Duodenal mucosa (tissue), 2 donors: Measurements from ENCODE around the gene AK9.

Experiments used
- H3K27ac ChIP-seq: one replicate; pipeline ENCODE4 v1.7.0; 2013; ENCODE audit warnings: low read depth, low read length
- H3K27me3 ChIP-seq, 2 donors: one replicate each; pipeline ENCODE4 v1.7.0; 2013; ENCODE audit warnings: low read length in 2 of 2, control low read depth in 1 of 2; ENCODE audit not compliant: insufficient read depth in 2 of 2, control insufficient read depth in 1 of 2
- H3K36me3 ChIP-seq, 2 donors: one replicate each; pipeline ENCODE4 v1.7.0; 2013; ENCODE audit warnings: low read length in 2 of 2, control low read depth in 1 of 2; ENCODE audit not compliant: insufficient read depth in 2 of 2, control insufficient read depth in 1 of 2
- H3K4me1 ChIP-seq, 2 donors: one replicate each; pipeline ENCODE4 v1.7.0; 2013; ENCODE audit warnings: low read length in 2 of 2, control low read depth in 1 of 2; ENCODE audit not compliant: insufficient read depth in 2 of 2, control insufficient read depth in 1 of 2
- H3K4me3 ChIP-seq, 2 donors: one replicate each; pipeline ENCODE4 v1.7.0; 2013; ENCODE audit warnings: low read length in 2 of 2, low read depth in 1 of 2
- H3K9ac ChIP-seq, 2 donors: one replicate each; pipeline ENCODE4 v1.7.0; 2013; ENCODE audit warnings: low read length in 2 of 2, low read depth in 1 of 2
- H3K9me3 ChIP-seq, 2 donors: one replicate each; pipeline ENCODE4 v1.7.0; 2013; ENCODE audit warnings: low read length in 2 of 2, control low read depth in 1 of 2; ENCODE audit not compliant: control insufficient read depth in 1 of 2

Gene AK9

GRCh38 chr6:109632405-109632804 is 58.6 kb downstream of the AK9 start:
- H3K4me3 ChIP-seq, result no peak overlapping the region
- H3K9ac ChIP-seq, result no peak overlapping the region
- no peaks in the 10 kb centered on the region for H3K36me3 ChIP-seq
- no peaks in the 10 kb centered on the region for H3K4me1 ChIP-seq
- no peak overlapping the region for H3K27ac ChIP-seq
- H3K27me3 ChIP-seq, result no peaks in the 10 kb centered on the region
- no peaks in the 10 kb centered on the region for H3K9me3 ChIP-seq

- no peaks in the 10 kb centered on the region for H3K27me3 ChIP-seq
- H3K4me1 ChIP-seq, result no peaks in the 10 kb centered on the region
- no peak overlapping the region for H3K27ac ChIP-seq
- no peak overlapping the region for H3K4me3 ChIP-seq
- no peak overlapping the region for H3K9ac ChIP-seq
- no peaks in the 10 kb centered on the region for H3K36me3 ChIP-seq
- no peaks in the 10 kb centered on the region for H3K9me3 ChIP-seq
Measured at GRCh38 chr6:109631403-109631802, 59.6 kb downstream of the AK9 start.

GRCh38 chr6:109628158-109629000 is 62.6 kb downstream of the AK9 start:
- Histone ChIP-seq H3K9ac (no peak overlapping the region), H3K27ac (no peak overlapping the region)

GRCh38 chr6:109626311-109626710 is 64.7 kb downstream of the AK9 start:
- H3K27ac ChIP-seq, result no peak overlapping the region
- H3K9me3 ChIP-seq, result no peaks in the 10 kb centered on the region
- H3K9ac ChIP-seq, result no peak overlapping the region
- H3K27me3 ChIP-seq, result no peaks in the 10 kb centered on the region
- H3K36me3 ChIP-seq, result no peaks in the 10 kb centered on the region
- no peaks in the 10 kb centered on the region for H3K4me1 ChIP-seq
- H3K4me3 ChIP-seq, result no peak overlapping the region

More at GRCh38 chr6:109628158-109629000, 62.6 kb downstream of the AK9 start:
- no peaks in the 10 kb centered on the region for H3K4me1 ChIP-seq
- H3K27me3 ChIP-seq, result no peaks in the 10 kb centered on the region
- H3K36me3 ChIP-seq, result no peaks in the 10 kb centered on the region
- H3K9me3 ChIP-seq, result no peaks in the 10 kb centered on the region
- H3K4me3 ChIP-seq, result no peak overlapping the region

- Histone ChIP-seq H3K36me3 (no peaks in the 10 kb centered on the region), H3K4me3 (no peak overlapping the region), H3K9me3 (no peaks in the 10 kb centered on the region), H3K4me1 (no peaks in the 10 kb centered on the region), H3K9ac (no peak overlapping the region), H3K27me3 (no peaks in the 10 kb centered on the region), H3K27ac (no peak overlapping the region)
Measured at GRCh38 chr6:109625199-109625598, 65.8 kb downstream of the AK9 start.

- Histone ChIP-seq H3K36me3 (no peaks in the 10 kb centered on the region), H3K9me3 (no peaks in the 10 kb centered on the region), H3K4me1 (no peaks in the 10 kb centered on the region), H3K27me3 (no peaks in the 10 kb centered on the region), H3K4me3 (no peak overlapping the region), H3K9ac (no peak overlapping the region), H3K27ac (no peak overlapping the region)
Measured at GRCh38 chr6:109623288-109623687, 67.7 kb downstream of the AK9 start.

- H3K4me1 ChIP-seq, result peaks cover 0 to 18% of the 10 kb centered on the region in 2 donors
- peaks cover 0 to 5% of the 10 kb centered on the region in 2 donors for H3K36me3 ChIP-seq
- H3K27ac ChIP-seq, result no peak overlapping the region
- H3K4me3 ChIP-seq, result no peak overlapping the region
- no peaks in the 10 kb centered on the region for H3K9me3 ChIP-seq
- H3K27me3 ChIP-seq, result no peaks in the 10 kb centered on the region
- no peak overlapping the region for H3K9ac ChIP-seq
Measured at GRCh38 chr6:109612268-109612667, 78.7 kb downstream of the AK9 start.

- H3K9ac ChIP-seq, result no peak overlapping the region
- H3K36me3 ChIP-seq, result peaks cover 0 to 5% of the 10 kb centered on the region in 2 donors
- H3K4me3 ChIP-seq, result no peak overlapping the region
- no peaks in the 10 kb centered on the region for H3K9me3 ChIP-seq
- peaks cover 0 to 18% of the 10 kb centered on the region in 2 donors for H3K4me1 ChIP-seq
- no peaks in the 10 kb centered on the region for H3K27me3 ChIP-seq
- H3K27ac ChIP-seq, result no peak overlapping the region
Measured at GRCh38 chr6:109611502-109611901, 79.5 kb downstream of the AK9 start.

GRCh38 chr6:109610590-109610989 is 80.4 kb downstream of the AK9 start:
- Histone ChIP-seq H3K4me1 (peaks cover 0 to 18% of the 10 kb centered on the region in 2 donors), H3K4me3 (no peak overlapping the region), H3K36me3 (peaks cover 0 to 5% of the 10 kb centered on the region in 2 donors), H3K27me3 (no peaks in the 10 kb centered on the region), H3K27ac (no peak overlapping the region), H3K9me3 (no peaks in the 10 kb centered on the region), H3K9ac (no peak overlapping the region)

GRCh38 chr6:109609737-109610136 is 81.3 kb downstream of the AK9 start:
- Histone ChIP-seq H3K27me3 (no peaks in the 10 kb centered on the region), H3K36me3 (peaks cover 0 to 5% of the 10 kb centered on the region in 2 donors), H3K27ac (no peak overlapping the region), H3K9ac (no peak overlapping the region), H3K9me3 (no peaks in the 10 kb centered on the region), H3K4me3 (no peak overlapping the region), H3K4me1 (peaks cover 0 to 18% of the 10 kb centered on the region in 2 donors)
